Inflammatory macrophage treated with lipopolysaccharide for 1 hour (primary cell): ENCODE measurements around the gene SMYD4.
A peak's percentile ranks its signal among the peaks of the same experiment; 100 is the strongest.

Experiments used
- DNase-seq, 2 donors: peaks; one replicate each; pipeline ENCODE4 v3.0.0-alpha.2; 2020 to 2022

Gene SMYD4

DNA sequence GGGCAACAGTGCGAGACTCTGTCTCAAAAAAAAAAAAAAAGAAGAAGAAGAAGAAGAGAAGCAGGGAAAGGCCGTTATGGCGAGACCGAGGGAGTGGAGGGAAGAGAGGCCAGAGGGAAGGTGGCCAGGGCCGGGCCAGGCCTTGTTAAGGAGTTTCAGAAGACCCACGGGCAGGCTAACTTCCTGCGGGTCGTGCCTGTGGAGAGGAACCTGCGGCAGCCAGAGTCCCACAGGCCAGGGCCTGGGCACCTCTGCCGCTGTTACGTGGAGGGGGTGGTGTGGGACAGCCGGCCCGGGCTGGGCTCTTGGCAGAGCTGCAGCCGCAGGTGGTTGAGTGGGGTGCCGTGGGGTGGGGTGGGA lies 99.8 kb downstream of the SMYD4 start:
- peak; percentile 48 to 60 for DNase-seq
